Colon (tissue), 2 donors: ENCODE measurements around the gene ATP2B1.
"Not testable (repeated sequence)": the region's sequence is repeated elsewhere in the genome, so short reads cannot be mapped to it uniquely, and the experiment has no call there.

ENCODE experiments used
- FAIRE-seq: peaks from 2 replicates; lab custom pipeline; 2012; peaks lifted over from hg19 to GRCh38; lab: Jason Lieb, UNC
- donor health status: control.
- donor health status: control.

The ATP2B1 gene

GRCh38 chr12:89712706-89713105 lies 4.1 kb upstream of the ATP2B1 start:
- no peak for FAIRE-seq

GRCh38 chr12:89710873-89711750 lies 2.5 kb upstream of the ATP2B1 start:
- no peak for FAIRE-seq

GRCh38 chr12:89709995-89710872 lies 1.6 kb upstream of the ATP2B1 start:
- no peak for FAIRE-seq

GRCh38 chr12:89709157-89709994 lies 738 bp upstream of the ATP2B1 start:
- FAIRE-seq: no peak

GRCh38 chr12:89707703-89708564 lies 704 bp downstream of the ATP2B1 start:
- FAIRE-seq: no peak

- no peak for FAIRE-seq
These were observed 1.5 kb downstream of the ATP2B1 start for GRCh38 chr12:89706986-89707702.

- FAIRE-seq: no peak
These were observed 2.1 kb downstream of the ATP2B1 start for GRCh38 chr12:89706551-89706950.

GRCh38 chr12:89704457-89704856 lies 4.2 kb downstream of the ATP2B1 start:
- no peak for FAIRE-seq

- no peak for FAIRE-seq
These were observed 4.9 kb downstream of the ATP2B1 start for GRCh38 chr12:89703768-89704167.

- no peak for FAIRE-seq
These were observed 6.1 kb downstream of the ATP2B1 start for GRCh38 chr12:89702503-89702902.

- no peak for FAIRE-seq
These were observed 6.9 kb downstream of the ATP2B1 start for GRCh38 chr12:89701606-89702206.

GRCh38 chr12:89700191-89700810 lies 8.3 kb downstream of the ATP2B1 start:
- FAIRE-seq: no peak

GRCh38 chr12:89698607-89699006 lies 10.0 kb downstream of the ATP2B1 start:
- FAIRE-seq: no peak

- FAIRE-seq: not testable (repeated sequence)
These were observed 10.9 kb downstream of the ATP2B1 start for GRCh38 chr12:89697728-89698127.

- no peak for FAIRE-seq
These were observed 11.3 kb downstream of the ATP2B1 start for GRCh38 chr12:89697296-89697695.

GRCh38 chr12:89695830-89696229 lies 12.8 kb downstream of the ATP2B1 start:
- no peak for FAIRE-seq

GRCh38 chr12:89695100-89695499 lies 13.5 kb downstream of the ATP2B1 start:
- no peak for FAIRE-seq

- no peak for FAIRE-seq
These were observed 14.1 kb downstream of the ATP2B1 start for GRCh38 chr12:89694542-89694941.

- no peak for FAIRE-seq
These were observed 14.9 kb downstream of the ATP2B1 start for GRCh38 chr12:89693639-89694202.
